ENCODE measurements around the gene PKP3.

DNA sequence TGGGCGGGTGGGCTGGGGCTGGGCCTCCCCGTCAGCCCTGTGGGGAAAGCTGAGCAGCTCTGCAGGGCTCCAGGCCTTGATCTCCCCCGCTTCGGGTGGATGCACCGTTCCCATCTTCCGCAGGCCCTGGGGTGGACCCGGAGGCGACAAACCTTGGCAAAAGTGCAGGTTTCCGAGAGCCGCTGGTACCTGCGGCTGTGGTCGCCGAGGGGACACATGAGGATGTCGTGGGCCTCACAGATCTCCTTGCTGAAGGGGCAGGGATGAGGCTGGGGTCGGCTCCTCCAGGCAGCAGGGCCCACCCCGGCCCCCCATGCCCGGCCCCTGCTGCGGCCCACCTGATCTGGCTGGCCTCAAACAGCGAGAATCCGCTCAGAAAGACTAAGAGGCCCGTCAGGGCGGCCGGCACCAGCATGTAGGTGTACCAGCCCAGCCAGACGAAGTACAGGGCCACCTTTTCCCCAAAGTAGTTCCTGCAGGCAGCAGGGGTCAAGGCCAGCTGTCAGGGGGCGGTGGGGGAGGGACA lies 36.0 kb downstream of the PKP3 start:
- TF ChIP-seq, protein P1, sequence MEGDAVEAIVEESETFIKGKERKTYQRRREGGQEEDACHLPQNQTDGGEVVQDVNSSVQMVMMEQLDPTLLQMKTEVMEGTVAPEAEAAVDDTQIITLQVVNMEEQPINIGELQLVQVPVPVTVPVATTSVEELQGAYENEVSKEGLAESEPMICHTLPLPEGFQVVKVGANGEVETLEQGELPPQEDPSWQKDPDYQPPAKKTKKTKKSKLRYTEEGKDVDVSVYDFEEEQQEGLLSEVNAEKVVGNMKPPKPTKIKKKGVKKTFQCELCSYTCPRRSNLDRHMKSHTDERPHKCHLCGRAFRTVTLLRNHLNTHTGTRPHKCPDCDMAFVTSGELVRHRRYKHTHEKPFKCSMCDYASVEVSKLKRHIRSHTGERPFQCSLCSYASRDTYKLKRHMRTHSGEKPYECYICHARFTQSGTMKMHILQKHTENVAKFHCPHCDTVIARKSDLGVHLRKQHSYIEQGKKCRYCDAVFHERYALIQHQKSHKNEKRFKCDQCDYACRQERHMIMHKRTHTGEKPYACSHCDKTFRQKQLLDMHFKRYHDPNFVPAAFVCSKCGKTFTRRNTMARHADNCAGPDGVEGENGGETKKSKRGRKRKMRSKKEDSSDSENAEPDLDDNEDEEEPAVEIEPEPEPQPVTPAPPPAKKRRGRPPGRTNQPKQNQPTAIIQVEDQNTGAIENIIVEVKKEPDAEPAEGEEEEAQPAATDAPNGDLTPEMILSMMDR (IDR thresholded peaks at IDR 0.05), result no peak
- TF ChIP-seq POLR2A (IDR thresholded peaks at IDR 0.05), result no peak

Data from testis (tissue), 2 donors.